Endodermal cell (in vitro differentiated cells): ENCODE data around the gene HMBS. TPM values are rescaled to one million over a fixed set of nuclear protein-coding genes. Genes with fewer than 3 reads are reported as not detected.
"Not testable (repeated sequence)": the region's sequence is repeated elsewhere in the genome, so short reads cannot be mapped to it uniquely, and the experiment has no call there.

Source experiments
- DNase-seq: peaks from one replicate; pipeline ENCODE4 v3.0.0-alpha.2; 2017
- H3K27ac ChIP-seq: 2 replicates; pipeline ENCODE4 v1.5.1; 2013; ENCODE audit warnings: mild to moderate bottlenecking, low read depth, low read length, moderate library complexity
- H3K27me3 ChIP-seq: 2 replicates; pipeline ENCODE4 v1.6.1; 2013; ENCODE audit warnings: mild to moderate bottlenecking, low read length, moderate library complexity; ENCODE audit not compliant: insufficient read depth, control insufficient read depth, poor library complexity, severe bottlenecking
- H3K36me3 ChIP-seq: 2 replicates; pipeline ENCODE4 v1.7.0; 2013; ENCODE audit warnings: mild to moderate bottlenecking, low read length, moderate library complexity; ENCODE audit not compliant: control insufficient read depth, insufficient read depth
- H3K4me1 ChIP-seq: one replicate; pipeline ENCODE4 v1.7.0; 2013; ENCODE audit warnings: low read length; ENCODE audit not compliant: control insufficient read depth, insufficient read depth
- H3K4me3 ChIP-seq: 2 replicates; pipeline ENCODE4 v1.5.1; 2013; ENCODE audit warnings: mild to moderate bottlenecking, low read length, moderate library complexity
- H3K9ac ChIP-seq: 2 replicates; pipeline ENCODE4 v1.6.1; 2013; ENCODE audit warnings: mild to moderate bottlenecking, low read length, moderate library complexity; ENCODE audit not compliant: poor library complexity, severe bottlenecking; ENCODE audit errors: extremely low read depth
- H3K9me3 ChIP-seq: 2 replicates; pipeline ENCODE4 v1.6.1; 2013; ENCODE audit warnings: mild to moderate bottlenecking, low read length, moderate library complexity; ENCODE audit not compliant: control insufficient read depth
- H3K27ac Mint-ChIP-seq: 2 replicates; pipeline ENCODE4 v1.8.0; 2020; ENCODE audit warnings: mixed read lengths
- H3K27me3 Mint-ChIP-seq: 2 replicates; pipeline ENCODE4 v1.8.0; 2021; ENCODE audit warnings: mild to moderate bottlenecking, mixed read lengths; ENCODE audit not compliant: insufficient read depth
- H3K36me3 Mint-ChIP-seq: 2 replicates; pipeline ENCODE4 v1.8.0; 2020; ENCODE audit warnings: low read depth, mixed read lengths
- H3K4me1 Mint-ChIP-seq: 2 replicates; pipeline ENCODE4 v1.8.0; 2020; ENCODE audit warnings: mixed read lengths
- H3K4me3 Mint-ChIP-seq: 2 replicates; pipeline ENCODE4 v1.8.0; 2020; ENCODE audit warnings: mild to moderate bottlenecking, moderate library complexity, mixed read lengths
- H3K9me3 Mint-ChIP-seq: 2 replicates; pipeline ENCODE4 v1.8.0; 2020; ENCODE audit warnings: mild to moderate bottlenecking, mixed read lengths
- whole genome bisulfite sequencing, 2 experiments: methylation state at CpG; one replicate each; pipeline versions ENCODE4 v1.1.5 to v1.1.7; 2013; ENCODE audit warnings: missing lambda C conversion rate in 2 of 2, mixed read lengths in 1 of 2; ENCODE audit not compliant: insufficient coverage in 1 of 2, insufficient read length in 1 of 2; 5-methylcytosine and 5-hydroxymethylcytosine counted together
- long read RNA-seq, 4 experiments: library from polyadenylated mRNA in 2 of 4; library from RNA in 1 of 4; library from capped mRNA in 1 of 4; stranded (forward) in 3 of 4; unstranded in 1 of 4; transcript quantifications; one replicate each; pipeline ENCODE4 v2.0.0, GENCODE V29; 2020 to 2021; ENCODE audit warnings: inconsistent platforms in 1 of 4
- polyA plus RNA-seq, 2 experiments: library from polyadenylated mRNA; stranded (reverse); fragments of 50-300 nt; gene quantifications; one replicate each; pipeline ENCODE4 v1.2.3, GENCODE V29; 2013
- total RNA-seq, 2 donors: library from RNA; stranded (reverse); fragmentation: NEBNext Ultra II Directional in 1 of 2; extraction: Animal tissue kit (Norgen Biotek cat#: 25700) in 1 of 2; gene quantifications; 2 replicates in 1 of 2; 3 replicates in 1 of 2; pipeline ENCODE4 v1.2.1, GENCODE V29; 2021
- TF ChIP-seq, protein P1 (sequence below): fragments of 200-600 bp; sonication (generic); conservative IDR thresholded peaks from 2 replicates; pipeline ENCODE4 v1.5.0; 2021; ENCODE audit warnings: antibody characterized with exemption, mild to moderate bottlenecking

Gene HMBS
- 10 to 100 TPM; 45.9 to 54.8 TPM for total RNA-seq
- 42.7 TPM for polyA plus RNA-seq (2013, experiment 1 of 2)
- 40.0 TPM for polyA plus RNA-seq (2013, experiment 2 of 2)
- long read RNA-seq, experiment 1, transcript HMBS-201 (14 exons, 1,501 nt), result major isoform, 20 of 41 reads
- long read RNA-seq, experiment 1, partial matches to known transcripts, result 9 of 41 reads
- long read RNA-seq, experiment 1, other reads (novel, unspliced or antisense), result 10 of 41 reads
- long read RNA-seq, experiment 2, transcript HMBS-201 (14 exons, 1,501 nt), result major isoform, 77 of 106 reads
- long read RNA-seq, experiment 2, partial matches to known transcripts, result 5 of 106 reads
- long read RNA-seq, experiment 2, other reads (novel, unspliced or antisense), result 20 of 106 reads
- long read RNA-seq, experiment 3, transcript HMBS-201 (14 exons, 1,501 nt), result major isoform, 231 of 277 reads
- long read RNA-seq, experiment 3, transcript HMBS-209 (14 exons, 1,559 nt), result minor isoform, 7 of 277 reads
- long read RNA-seq, experiment 3, partial matches to known transcripts, result 5 of 277 reads
- long read RNA-seq, experiment 3, other reads (novel, unspliced or antisense), result 32 of 277 reads
- long read RNA-seq, experiment 4, transcript HMBS-209 (14 exons, 1,559 nt), result minor isoform, 5 of 131 reads
- long read RNA-seq, experiment 4, transcript HMBS-201 (14 exons, 1,501 nt), result major isoform, 103 of 131 reads
- long read RNA-seq, experiment 4, partial matches to known transcripts, result 6 of 131 reads
- long read RNA-seq, experiment 4, other reads (novel, unspliced or antisense), result 17 of 131 reads

DNA sequence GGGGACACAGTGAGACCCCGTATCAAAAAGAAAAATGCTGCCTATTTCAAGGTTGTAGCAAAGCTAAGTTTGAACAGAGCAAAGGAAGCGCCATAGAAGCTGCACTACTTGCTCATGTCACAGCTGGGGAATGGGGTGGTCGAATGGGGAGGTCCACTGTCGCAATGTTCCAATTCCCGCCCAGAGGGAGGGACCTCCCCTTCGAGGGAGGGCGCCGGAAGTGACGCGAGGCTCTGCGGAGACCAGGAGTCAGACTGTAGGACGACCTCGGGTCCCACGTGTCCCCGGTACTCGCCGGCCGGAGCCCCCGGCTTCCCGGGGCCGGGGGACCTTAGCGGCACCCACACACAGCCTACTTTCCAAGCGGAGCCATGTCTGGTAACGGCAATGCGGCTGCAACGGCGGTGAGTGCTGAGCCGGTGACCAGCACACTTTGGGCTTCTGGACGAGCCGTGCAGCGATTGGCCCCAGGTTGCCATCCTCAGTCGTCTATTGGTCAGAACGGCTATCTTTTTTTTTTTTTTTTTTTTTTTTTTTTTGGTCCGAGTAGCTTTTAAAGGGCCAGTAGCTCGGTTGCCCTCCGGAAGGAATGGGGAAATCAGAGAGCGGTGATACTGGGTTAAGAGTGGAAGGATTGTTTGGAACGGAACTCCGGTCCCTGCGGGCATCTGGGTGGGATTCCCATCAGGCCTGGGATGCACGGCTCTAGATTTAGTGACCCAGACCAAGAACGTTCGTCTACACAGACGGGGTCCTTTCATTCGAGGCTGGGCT is at the start of gene HMBS:
Gene HMBS, plus strand, starts transcription at position 219 of the 774 bp plus-strand sequence. Its CDS starts 153 bp downstream, at position 372.
- Histone ChIP-seq H3K36me3 (peaks cover 23% of the 10 kb centered on the region), H3K27ac (peak within 1 kb of the TSS; percentile 78), H3K9ac (peak within 1 kb of the TSS; percentile 80), H3K4me3 (peak within 1 kb of the TSS; percentile 95), H3K27me3 (no peaks in the 10 kb centered on the region), H3K4me1 (no peaks in the 10 kb centered on the region), H3K9me3 (no peaks in the 10 kb centered on the region)
- Mint-ChIP-seq H3K36me3 (peaks cover 24% of the 10 kb centered on the region), H3K4me1 (peaks cover 6% of the 10 kb centered on the region), H3K27ac (peak within 1 kb of the TSS; percentile 99), H3K27me3 (no peaks in the 10 kb centered on the region), H3K9me3 (no peaks in the 10 kb centered on the region), H3K4me3 (peak within 1 kb of the TSS; percentile 90)
- TF ChIP-seq, protein P1, sequence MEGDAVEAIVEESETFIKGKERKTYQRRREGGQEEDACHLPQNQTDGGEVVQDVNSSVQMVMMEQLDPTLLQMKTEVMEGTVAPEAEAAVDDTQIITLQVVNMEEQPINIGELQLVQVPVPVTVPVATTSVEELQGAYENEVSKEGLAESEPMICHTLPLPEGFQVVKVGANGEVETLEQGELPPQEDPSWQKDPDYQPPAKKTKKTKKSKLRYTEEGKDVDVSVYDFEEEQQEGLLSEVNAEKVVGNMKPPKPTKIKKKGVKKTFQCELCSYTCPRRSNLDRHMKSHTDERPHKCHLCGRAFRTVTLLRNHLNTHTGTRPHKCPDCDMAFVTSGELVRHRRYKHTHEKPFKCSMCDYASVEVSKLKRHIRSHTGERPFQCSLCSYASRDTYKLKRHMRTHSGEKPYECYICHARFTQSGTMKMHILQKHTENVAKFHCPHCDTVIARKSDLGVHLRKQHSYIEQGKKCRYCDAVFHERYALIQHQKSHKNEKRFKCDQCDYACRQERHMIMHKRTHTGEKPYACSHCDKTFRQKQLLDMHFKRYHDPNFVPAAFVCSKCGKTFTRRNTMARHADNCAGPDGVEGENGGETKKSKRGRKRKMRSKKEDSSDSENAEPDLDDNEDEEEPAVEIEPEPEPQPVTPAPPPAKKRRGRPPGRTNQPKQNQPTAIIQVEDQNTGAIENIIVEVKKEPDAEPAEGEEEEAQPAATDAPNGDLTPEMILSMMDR, result no peak
- 2 to 4% methylated on average over 18 to 45 of the region's 45 CpGs for WGBS, 2 experiments
- DNase-seq, result peak; percentile 98

DNA sequence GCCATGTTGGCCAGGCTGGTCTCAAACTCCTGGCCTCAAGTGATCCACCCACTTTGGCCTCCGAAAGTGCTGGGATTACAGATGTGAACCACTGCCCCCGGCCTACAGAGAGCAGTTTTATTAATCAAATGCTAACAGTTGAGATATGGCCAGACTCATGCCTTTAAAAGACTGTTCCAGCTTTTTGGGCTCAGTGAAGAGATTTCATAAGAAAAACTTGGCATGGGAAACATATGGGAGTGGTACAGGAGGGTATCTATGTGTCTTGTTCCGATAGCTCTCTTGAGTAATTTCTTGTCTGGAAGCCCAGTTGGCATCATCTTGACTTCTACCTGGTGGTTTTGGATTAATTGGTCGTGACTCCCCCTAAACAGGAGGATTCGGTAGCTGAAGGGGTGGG is 45.8 kb upstream of the HMBS start:
- Histone ChIP-seq H3K36me3 (peaks cover 3% of the 10 kb centered on the region), H3K27ac (no peak overlapping the region), H3K9me3 (no peaks in the 10 kb centered on the region), H3K4me1 (peaks cover 4% of the 10 kb centered on the region), H3K9ac (no peak overlapping the region), H3K4me3 (no peak overlapping the region), H3K27me3 (no peaks in the 10 kb centered on the region)
- TF ChIP-seq, protein P1, result no peak
- Mint-ChIP-seq H3K36me3 (no peaks in the 10 kb centered on the region), H3K27me3 (no peaks in the 10 kb centered on the region), H3K9me3 (no peaks in the 10 kb centered on the region), H3K4me3 (peak overlapping the region; percentile 5), H3K27ac (peak overlapping the region; percentile 73), H3K4me1 (peaks cover 13% of the 10 kb centered on the region)
- 75 to 94% methylated on average over 4 to 5 of the region's 5 CpGs for WGBS, 2 experiments
- no peak for DNase-seq

DNA sequence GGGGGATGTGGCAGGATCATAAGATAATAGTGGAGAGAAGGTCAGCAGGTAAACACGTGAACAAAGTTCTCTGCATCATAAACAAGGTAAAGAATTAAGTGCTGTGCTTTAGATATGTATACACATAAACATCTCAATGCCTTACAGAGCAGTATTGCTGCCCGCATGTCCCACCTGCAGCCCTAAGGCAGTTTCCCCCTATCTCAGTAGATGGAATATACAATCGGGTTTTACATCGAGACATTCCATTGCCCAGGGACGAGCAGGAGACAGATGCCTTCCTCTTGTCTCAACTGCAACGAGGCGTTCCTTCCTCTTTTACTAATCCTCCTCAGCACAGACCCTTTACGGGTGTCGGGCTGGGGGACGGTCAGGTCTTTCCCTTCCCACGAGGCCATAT is 45.2 kb upstream of the HMBS start:
- not testable (repeated sequence) for H3K36me3 Mint-ChIP-seq, H3K27ac ChIP-seq, H3K9me3 ChIP-seq, H3K4me1 ChIP-seq, H3K36me3 ChIP-seq, H3K27me3 Mint-ChIP-seq, H3K9ac ChIP-seq, DNase-seq, H3K9me3 Mint-ChIP-seq, H3K27me3 ChIP-seq, H3K4me3 ChIP-seq
- Mint-ChIP-seq H3K4me3 (peak overlapping the region; percentile 5), H3K4me1 (peaks cover 14% of the 10 kb centered on the region), H3K27ac (peak overlapping the region; percentile 73)
- WGBS, 2 experiments, result 66 to 95% methylated on average over 3 to 7 of the region's 11 CpGs
